HAP-1 (cell line): ENCODE measurements around the gene LBR.

Experiments used
- DNase-seq, 2 experiments: peaks; one replicate each; pipeline ENCODE4 v3.0.0-alpha.2; 2016 to 2020; ENCODE audit warnings: low spot score in 2 of 2
- H3K27me3 ChIP-seq: fragments of 250-450 bp; sonication (Bioruptor Pico); 2 replicates; pipeline ENCODE4 v1.5.1; 2020; ENCODE audit warnings: low read depth, mild to moderate bottlenecking, moderate library complexity
- H3K36me3 ChIP-seq: fragments of 250-450 bp; sonication (Bioruptor Pico); replicated peaks from 2 replicates; pipeline ENCODE4 v1.5.1; 2020; ENCODE audit warnings: mild to moderate bottlenecking
- H3K4me1 ChIP-seq: fragments of 250-450 bp; sonication (Bioruptor Pico); 2 replicates; pipeline ENCODE4 v1.5.1; 2020; ENCODE audit warnings: mild to moderate bottlenecking
- H3K4me3 ChIP-seq: fragments of 250-450 bp; sonication (Bioruptor Pico); 2 replicates; pipeline ENCODE4 v1.5.1; 2020; ENCODE audit warnings: mild to moderate bottlenecking, moderate library complexity
- H3K9me3 ChIP-seq: fragments of 250-450 bp; sonication (Bioruptor Pico); 2 replicates; pipeline ENCODE4 v1.5.1; 2020; ENCODE audit warnings: mild to moderate bottlenecking, moderate library complexity
- in situ Hi-C: fragments of 300-500 bp; cut with MboI; formaldehyde crosslinking; loops from 3 replicates; pipeline ENCODE4 v1.14.3; 2020; ENCODE audit warnings: low sequenced_read_pairs, inconsistent platforms, mixed read lengths

LBR gene

GRCh38 chr1:225378880-225379279, 49.0 kb downstream of the LBR start:
- Histone ChIP-seq H3K4me3 (no peak overlapping the region), H3K4me1 (peaks cover 6% of the 10 kb centered on the region), H3K36me3 (no peaks in the 10 kb centered on the region), H3K27me3 (no peaks in the 10 kb centered on the region), H3K9me3 (no peaks in the 10 kb centered on the region)
- DNase-seq, result peak; percentile 85 to 90
- in situ Hi-C loops, result no loop called here

GRCh38 chr1:225374996-225375395, 52.8 kb downstream of the LBR start:
- Histone ChIP-seq H3K27me3 (peaks cover 6% of the 10 kb centered on the region; the same call in 1 of the 2 replicates), H3K4me1 (peaks cover 23% of the 10 kb centered on the region), H3K36me3 (no peaks in the 10 kb centered on the region), H3K9me3 (no peaks in the 10 kb centered on the region), H3K4me3 (no peak overlapping the region)
- DNase-seq, result no peak
- in situ Hi-C loops, result no loop called here

GRCh38 chr1:225373155-225373554, 54.7 kb downstream of the LBR start:
- peaks cover 6% of the 10 kb centered on the region; the same call in 1 of the 2 replicates for H3K27me3 ChIP-seq
- no peaks in the 10 kb centered on the region for H3K36me3 ChIP-seq
- no peak for DNase-seq
- in situ Hi-C loops, result no loop called here
- H3K4me3 ChIP-seq, result no peak overlapping the region
- no peaks in the 10 kb centered on the region for H3K9me3 ChIP-seq
- peaks cover 18% of the 10 kb centered on the region for H3K4me1 ChIP-seq

GRCh38 chr1:225371366-225372010, 56.4 kb downstream of the LBR start:
- Histone ChIP-seq H3K36me3 (no peaks in the 10 kb centered on the region), H3K4me1 (peaks cover 18% of the 10 kb centered on the region), H3K27me3 (peaks cover 6% of the 10 kb centered on the region; the same call in 1 of the 2 replicates), H3K9me3 (no peaks in the 10 kb centered on the region), H3K4me3 (no peak overlapping the region)
- DNase-seq, result peak in 1 of 2 experiments; percentile 18
- in situ Hi-C loops, result no loop called here

- H3K36me3 ChIP-seq, result no peaks in the 10 kb centered on the region
- H3K27me3 ChIP-seq, result peaks cover 6% of the 10 kb centered on the region
- no peak overlapping the region for H3K4me3 ChIP-seq
- peaks cover 18% of the 10 kb centered on the region for H3K4me1 ChIP-seq
- in situ Hi-C loops, result no loop called here
- no peaks in the 10 kb centered on the region for H3K9me3 ChIP-seq
- no peak for DNase-seq
Observed at GRCh38 chr1:225368036-225368552, 59.7 kb downstream of the LBR start.

- in situ Hi-C loops, result no loop called here
- Histone ChIP-seq H3K4me3 (no peak overlapping the region), H3K4me1 (peaks cover 9% of the 10 kb centered on the region), H3K9me3 (no peaks in the 10 kb centered on the region), H3K36me3 (no peaks in the 10 kb centered on the region), H3K27me3 (no peaks in the 10 kb centered on the region; the same call in 1 of the 2 replicates)
- no peak for DNase-seq
Observed at GRCh38 chr1:225366552-225366951, 61.3 kb downstream of the LBR start.

GRCh38 chr1:225366018-225366417, 61.8 kb downstream of the LBR start:
- no peaks in the 10 kb centered on the region for H3K36me3 ChIP-seq
- in situ Hi-C loops, result no loop called here
- no peaks in the 10 kb centered on the region; the same call in 1 of the 2 replicates for H3K27me3 ChIP-seq
- no peak overlapping the region for H3K4me3 ChIP-seq
- DNase-seq, result no peak
- no peaks in the 10 kb centered on the region for H3K9me3 ChIP-seq
- H3K4me1 ChIP-seq, result peaks cover 4% of the 10 kb centered on the region; the same call in 1 of the 2 replicates

- no peak overlapping the region for H3K4me3 ChIP-seq
- H3K4me1 ChIP-seq, result no peaks in the 10 kb centered on the region; the same call in 1 of the 2 replicates
- H3K27me3 ChIP-seq, result no peaks in the 10 kb centered on the region; the same call in 1 of the 2 replicates
- DNase-seq, result no peak
- in situ Hi-C loops, result no loop called here
- no peaks in the 10 kb centered on the region for H3K36me3 ChIP-seq
- H3K9me3 ChIP-seq, result no peaks in the 10 kb centered on the region
Observed at GRCh38 chr1:225364439-225364838, 63.4 kb downstream of the LBR start.

- in situ Hi-C loops, result no loop called here
- no peak for DNase-seq
- H3K36me3 ChIP-seq, result no peaks in the 10 kb centered on the region
- H3K9me3 ChIP-seq, result no peaks in the 10 kb centered on the region
- H3K4me3 ChIP-seq, result no peak overlapping the region
- H3K27me3 ChIP-seq, result peaks cover 2% of the 10 kb centered on the region; the same call in 1 of the 2 replicates
- H3K4me1 ChIP-seq, result no peaks in the 10 kb centered on the region; the same call in 1 of the 2 replicates
Observed at GRCh38 chr1:225362805-225363204, 65.0 kb downstream of the LBR start.

GRCh38 chr1:225361176-225361575, 66.7 kb downstream of the LBR start:
- no peaks in the 10 kb centered on the region for H3K9me3 ChIP-seq
- no peak for DNase-seq
- peaks cover 9% of the 10 kb centered on the region; the same call in 1 of the 2 replicates for H3K27me3 ChIP-seq
- in situ Hi-C loops, result no loop called here
- H3K4me3 ChIP-seq, result no peak overlapping the region
- no peaks in the 10 kb centered on the region for H3K36me3 ChIP-seq
- no peaks in the 10 kb centered on the region for H3K4me1 ChIP-seq

GRCh38 chr1:225360119-225360518, 67.7 kb downstream of the LBR start:
- in situ Hi-C loops, result no loop called here

GRCh38 chr1:225355863-225356262, 72.0 kb downstream of the LBR start:
- in situ Hi-C loops, result no loop called here

More at GRCh38 chr1:225360119-225360518, 67.7 kb downstream of the LBR start:
- no peak overlapping the region for H3K4me3 ChIP-seq
- no peaks in the 10 kb centered on the region for H3K4me1 ChIP-seq
- H3K27me3 ChIP-seq, result peaks cover 9% of the 10 kb centered on the region; the same call in 1 of the 2 replicates
- no peaks in the 10 kb centered on the region for H3K9me3 ChIP-seq
- DNase-seq, result no peak
- H3K36me3 ChIP-seq, result no peaks in the 10 kb centered on the region

GRCh38 chr1:225354906-225355305, 72.9 kb downstream of the LBR start:
- Histone ChIP-seq H3K9me3 (no peaks in the 10 kb centered on the region), H3K36me3 (no peaks in the 10 kb centered on the region), H3K4me3 (no peak overlapping the region), H3K27me3 (peaks cover 9% of the 10 kb centered on the region; the same call in 1 of the 2 replicates), H3K4me1 (no peaks in the 10 kb centered on the region)
- in situ Hi-C loops, result no loop called here
- no peak for DNase-seq

More at GRCh38 chr1:225355863-225356262, 72.0 kb downstream of the LBR start:
- no peak for DNase-seq
- Histone ChIP-seq H3K9me3 (no peaks in the 10 kb centered on the region), H3K4me3 (no peak overlapping the region), H3K4me1 (no peaks in the 10 kb centered on the region), H3K27me3 (peaks cover 9% of the 10 kb centered on the region; the same call in 1 of the 2 replicates), H3K36me3 (no peaks in the 10 kb centered on the region)
